H1 (cell line): Measurements from ENCODE around the gene CDH16. TPM values are rescaled to one million over a fixed set of nuclear protein-coding genes. Genes with fewer than 3 reads are reported as not detected.

Experiments used
- CTCF ChIA-PET: fragments of 300-600 bp; sonication (Branson Sonifier 250); formaldehyde crosslinking; loops from one replicate; lab custom pipeline; 2021; ENCODE audit not compliant: partially characterized antibody; lab: Charles Lee
- POLR2A ChIA-PET: fragments of 300-600 bp; sonication (Branson Sonifier 250); formaldehyde crosslinking; loops from one replicate; lab custom pipeline; 2021; ENCODE audit warnings: inconsistent platforms; ENCODE audit not compliant: partially characterized antibody; lab: Charles Lee
- DNase-seq, 2 experiments: peaks; one replicate each; pipeline versions ENCODE4 v3.0.0 to v3.0.0-alpha.2; 2010 to 2022; ENCODE audit warnings: low spot score in 2 of 2, low read depth in 1 of 2, mixed read lengths in 1 of 2
- FAIRE-seq: peaks from 2 replicates; lab custom pipeline; 2011; peaks lifted over from hg19 to GRCh38; lab: Jason Lieb, UNC
- H2AFZ ChIP-seq: 2 replicates; pipeline ENCODE4 v1.8.1; 2012; ENCODE audit warnings: low read length, inconsistent platforms
- H2AK5ac ChIP-seq: 2 replicates; pipeline ENCODE4 v1.6.1; 2013; ENCODE audit warnings: low read depth, low read length
- H2BK120ac ChIP-seq: replicated peaks from 2 replicates; pipeline ENCODE3; 2013; ENCODE audit warnings: low read depth, low read length, inconsistent platforms
- H2BK12ac ChIP-seq: 2 replicates; pipeline ENCODE4 v1.6.1; 2013; ENCODE audit warnings: low read depth, low read length
- H2BK15ac ChIP-seq: 2 replicates; pipeline ENCODE4 v1.6.1; 2013; ENCODE audit warnings: low read length
- H2BK20ac ChIP-seq: 2 replicates; pipeline ENCODE4 v1.6.1; 2013; ENCODE audit warnings: low read length
- H2BK5ac ChIP-seq: 2 replicates; pipeline ENCODE4 v1.6.1; 2013; ENCODE audit warnings: low read depth, low read length
- H3K14ac ChIP-seq: 2 replicates; pipeline ENCODE4 v1.6.1; 2013; ENCODE audit warnings: inconsistent platforms; ENCODE audit not compliant: insufficient read length
- H3K18ac ChIP-seq: 2 replicates; pipeline ENCODE4 v1.6.1; 2013; ENCODE audit warnings: low read length; ENCODE audit errors: extremely low read depth
- H3K23ac ChIP-seq: 2 replicates; pipeline ENCODE4 v1.6.1; 2013; ENCODE audit warnings: inconsistent platforms; ENCODE audit not compliant: insufficient read length
- H3K23me2 ChIP-seq: 2 replicates; pipeline ENCODE4 v1.6.1; 2013; ENCODE audit warnings: low read depth, low read length
- H3K27ac ChIP-seq: 2 replicates; pipeline ENCODE4 v1.6.1; 2011; ENCODE audit warnings: low read depth, low read length, inconsistent platforms
- H3K27me3 ChIP-seq, 4 experiments: replicated peaks in 1 of 4; 1 replicate in 1 of 4; 2 replicates in 3 of 4; pipeline versions ENCODE4 v1.6.1 to v1.8.1; 2011 to 2013; ENCODE audit warnings: low read length in 3 of 4, mild to moderate bottlenecking in 3 of 4, inconsistent platforms in 2 of 4, mixed read lengths in 2 of 4, moderate library complexity in 1 of 4; ENCODE audit not compliant: control insufficient read depth in 3 of 4, insufficient read depth in 3 of 4; ENCODE audit errors: extremely low read depth in 1 of 4
- H3K36me3 ChIP-seq, 4 experiments: 2 replicates each; pipeline versions ENCODE4 v1.6.1 to v1.8.1; 2011 to 2013; ENCODE audit warnings: mild to moderate bottlenecking in 4 of 4, low read length in 3 of 4, moderate library complexity in 2 of 4, control low read depth in 1 of 4, inconsistent platforms in 1 of 4; ENCODE audit not compliant: insufficient read depth in 4 of 4, control insufficient read depth in 2 of 4
- H3K4ac ChIP-seq: replicated peaks from 2 replicates; pipeline ENCODE3; 2013; ENCODE audit warnings: low read length, low read depth, mixed read lengths, inconsistent platforms; ENCODE audit not compliant: insufficient read length
- H3K4me1 ChIP-seq, 4 experiments: replicated peaks in 1 of 4; 1 replicate in 1 of 4; 2 replicates in 3 of 4; pipeline versions ENCODE4 v1.6.1 to v1.8.1; 2011 to 2013; ENCODE audit warnings: low read length in 3 of 4, inconsistent platforms in 2 of 4, mixed read lengths in 1 of 4; ENCODE audit not compliant: insufficient read depth in 4 of 4, control insufficient read depth in 3 of 4
- H3K4me2 ChIP-seq, 2 experiments: 2 replicates each; pipeline versions ENCODE4 v1.6.1 to v1.8.1; 2011 to 2013; ENCODE audit warnings: low read depth in 2 of 2, low read length in 2 of 2, control low read depth in 1 of 2, inconsistent platforms in 1 of 2, mild to moderate bottlenecking in 1 of 2; ENCODE audit not compliant: insufficient read depth in 1 of 2
- H3K4me3 ChIP-seq, 4 experiments: fragments of 200-600, 300-600 bp in 1 of 4; sonication (generic), shearing (Covaris generic), sonication (Bioruptor Twin) in 1 of 4; 2 replicates each; pipeline versions ENCODE4 v1.5.1 to v1.8.1; 2011 to 2016; ENCODE audit warnings: low read length in 4 of 4, low read depth in 3 of 4, control low read depth in 2 of 4, inconsistent platforms in 2 of 4, mild to moderate bottlenecking in 2 of 4, mixed read lengths in 1 of 4, moderate library complexity in 1 of 4; ENCODE audit not compliant: insufficient read depth in 2 of 4; ENCODE audit errors: extremely low read depth in 1 of 4
- H3K56ac ChIP-seq: replicated peaks from 2 replicates; pipeline ENCODE3; 2013; ENCODE audit warnings: low read depth, mild to moderate bottlenecking, mixed read lengths, low read length, inconsistent platforms; ENCODE audit not compliant: insufficient read length
- H3K79me1 ChIP-seq: 2 replicates; pipeline ENCODE4 v1.6.1; 2013; ENCODE audit warnings: low read depth, low read length, control low read depth
- H3K79me2 ChIP-seq, 2 experiments: 2 replicates each; pipeline versions ENCODE4 v1.6.1 to v1.8.1; 2012 to 2013; ENCODE audit warnings: low read length in 2 of 2, mild to moderate bottlenecking in 2 of 2, inconsistent platforms in 1 of 2; ENCODE audit not compliant: insufficient read depth in 2 of 2, control insufficient read depth in 1 of 2
- H3K9ac ChIP-seq, 4 experiments: replicated peaks in 1 of 4; 1 replicate in 1 of 4; 2 replicates in 3 of 4; pipeline versions ENCODE4 v1.6.1 to v1.8.1; 2011 to 2013; ENCODE audit warnings: low read depth in 3 of 4, low read length in 3 of 4, control low read depth in 2 of 4, mild to moderate bottlenecking in 2 of 4, moderate library complexity in 2 of 4, inconsistent platforms in 1 of 4; ENCODE audit errors: extremely low read depth in 1 of 4
- H3K9me3 ChIP-seq, 2 experiments: 2 replicates each; pipeline versions ENCODE4 v1.6.1 to v1.8.1; 2012 to 2013; ENCODE audit warnings: mild to moderate bottlenecking in 2 of 2, moderate library complexity in 2 of 2, control low read depth in 1 of 2, inconsistent platforms in 1 of 2, low read depth in 1 of 2, low read length in 1 of 2, mixed read lengths in 1 of 2; ENCODE audit not compliant: insufficient read depth in 2 of 2
- H4K20me1 ChIP-seq, 2 experiments: replicated peaks in 1 of 2; 2 replicates each; pipeline versions ENCODE3 to v1.8.1; 2011 to 2013; ENCODE audit warnings: inconsistent platforms in 2 of 2, low read length in 2 of 2, mild to moderate bottlenecking in 1 of 2; ENCODE audit not compliant: insufficient read depth in 2 of 2, control insufficient read depth in 1 of 2
- H4K5ac ChIP-seq: 2 replicates; pipeline ENCODE4 v1.6.1; 2013; ENCODE audit warnings: low read length, low read depth, mixed read lengths, inconsistent platforms; ENCODE audit not compliant: insufficient read length
- H4K8ac ChIP-seq: 2 replicates; pipeline ENCODE4 v1.8.0; 2013; ENCODE audit warnings: mild to moderate bottlenecking, moderate library complexity, low read length, inconsistent platforms; ENCODE audit not compliant: insufficient read depth; ENCODE audit errors: extremely low read depth
- H4K91ac ChIP-seq: replicated peaks from 2 replicates; pipeline ENCODE3; 2013; ENCODE audit warnings: low read length, mixed read lengths, inconsistent platforms; ENCODE audit not compliant: insufficient read length
- BRCA1 ChIP-seq: IDR thresholded peaks from 2 replicates; pipeline ENCODE4 v1.6.1; 2012; ENCODE audit warnings: low read depth, low read length, improper control_type of control experiment
- CHD2 ChIP-seq: IDR thresholded peaks from 2 replicates; pipeline ENCODE4 v1.6.1; 2012; ENCODE audit warnings: low read length, improper control_type of control experiment
- CTBP2 ChIP-seq: IDR thresholded peaks from 2 replicates; pipeline ENCODE4 v1.7.0; 2011; ENCODE audit warnings: borderline replicate concordance, mild to moderate bottlenecking, moderate library complexity, mixed read lengths, low read length; ENCODE audit not compliant: insufficient read depth, insufficient read length
- E2F6 ChIP-seq: IDR thresholded peaks from 2 replicates; pipeline ENCODE4 v1.6.1; 2012; ENCODE audit warnings: inconsistent platforms
- HDAC2 ChIP-seq, 2 experiments: fragments of 300-600 bp in 1 of 2; sonication (generic) in 1 of 2; IDR thresholded peaks; 2 replicates each; pipeline ENCODE4 v1.6.1; 2011 to 2012; ENCODE audit warnings: low read depth in 2 of 2, low read length in 2 of 2, mild to moderate bottlenecking in 2 of 2, moderate library complexity in 2 of 2, borderline replicate concordance in 1 of 2, inconsistent platforms in 1 of 2
- JUND ChIP-seq: IDR thresholded peaks from 2 replicates; pipeline ENCODE4 v1.6.1; 2011; ENCODE audit warnings: mild to moderate bottlenecking, improper control_type of control experiment, low read length
- KDM4A ChIP-seq: IDR thresholded peaks from one replicate; pipeline ENCODE4 v1.7.1; 2012; ENCODE audit warnings: low read depth, mild to moderate bottlenecking, moderate library complexity, low read length, inconsistent platforms; ENCODE audit not compliant: severe bottlenecking
- POLR2A ChIP-seq, 2 experiments: IDR thresholded peaks; 1 replicate in 1 of 2; 2 replicates in 1 of 2; pipeline ENCODE4 v1.6.1; 2011; ENCODE audit warnings: low read depth in 2 of 2, low read length in 2 of 2, mild to moderate bottlenecking in 2 of 2; ENCODE audit errors: control extremely low read depth in 1 of 2
- SRF ChIP-seq: IDR thresholded peaks from 2 replicates; pipeline ENCODE4 v1.6.1; 2011; ENCODE audit warnings: mild to moderate bottlenecking, low read depth, low read length, moderate library complexity
- TAF7 ChIP-seq: optimal IDR thresholded peaks from 2 replicates; pipeline ENCODE3; 2011; ENCODE audit warnings: low read depth, mild to moderate bottlenecking, inconsistent platforms, low read length, moderate library complexity, borderline replicate concordance
- TBP ChIP-seq: IDR thresholded peaks from 2 replicates; pipeline ENCODE4 v1.6.1; 2011; ENCODE audit warnings: low read depth, low read length, improper control_type of control experiment
- USF2 ChIP-seq: IDR thresholded peaks from 2 replicates; pipeline ENCODE4 v1.6.1; 2011; ENCODE audit warnings: low read length, improper control_type of control experiment
- WGBS, 2 experiments: shearing (Covaris generic) in 1 of 2; methylation state at CpG; one replicate each; pipeline versions ENCODE4 v1.1.6 to v1.1.7; 2013 to 2015; ENCODE audit warnings: low lambda C conversion rate in 2 of 2, mixed read lengths in 2 of 2, inconsistent platforms in 1 of 2, low coverage in 1 of 2, missing lambda C conversion rate in 1 of 2; ENCODE audit not compliant: insufficient replicate concordance in 2 of 2, insufficient coverage in 1 of 2, insufficient read length in 1 of 2; ENCODE audit errors: extremely low coverage in 1 of 2, missing lambda C conversion rate in 1 of 2; 5-methylcytosine and 5-hydroxymethylcytosine counted together
- polyA plus RNA-seq, 7 experiments: library from polyadenylated mRNA; depleted of rRNA in 3 of 7; stranded (reverse) in 5 of 7; unstranded in 2 of 7; fragments of >200 nt in 5 of 7; fragments of 200-250 nt in 2 of 7; gene quantifications; 1 replicate in 5 of 7; 2 replicates in 1 of 7; 4 replicates in 1 of 7; pipeline versions ENCODE4 v1.2.1 to v1.2.3, GENCODE V29; 2011 to 2013; ENCODE audit warnings: missing spikeins in 2 of 7, mixed read lengths in 2 of 7
- total RNA-seq: library from RNA; stranded (reverse); fragmentation: NEBNext Ultra II Directional; extraction: Animal tissue kit (Norgen Biotek cat#: 25700); gene quantifications from 2 replicates; pipeline ENCODE4 v1.2.1, GENCODE V29; 2021

Gene CDH16
- total and polyA plus RNA-seq, 2 of the 8 experiments (the other 6 are each of a cell fraction or from before 2014, with no cell fraction given) = not detected

- no peaks in the 10 kb centered on the region for H4K20me1 ChIP-seq
- CTCF ChIA-PET = interaction anchor here (0.6 to 42.0 kb wide), 6 partner anchors 5 to 124 kb away, joined by 3 to 1009 read pairs (median 8); partner anchors contain the start of genes CDH16, CIAO2B, PDP2 and RRAD
- no peak overlapping the region for H3K56ac ChIP-seq
- no peak for FAIRE-seq
- no peak overlapping the region for H2BK5ac ChIP-seq
- no peak overlapping the region for H2AFZ ChIP-seq
- no peak overlapping the region for H2BK12ac ChIP-seq
- no peak overlapping the region; the same call in 1 of the 2 replicates for H4K8ac ChIP-seq
- WGBS, 2 experiments = 88% methylated on average over 8 of the region's 13 CpGs; no CpG with 5 or more reads in 1 of the 2 experiments
- H2BK20ac ChIP-seq = no peak overlapping the region
- no peak overlapping the region for H3K4ac ChIP-seq
- no peak overlapping the region for H3K9ac ChIP-seq
- H3K23me2 ChIP-seq = no peaks in the 10 kb centered on the region
- POLR2A ChIA-PET = interaction anchor here (0.9 to 1.2 kb wide), 3 partner anchors 15 to 38 kb away, joined by 3 read pairs; no protein-coding TSS in a partner anchor
- no peak overlapping the region for H3K4me2 ChIP-seq
- H3K14ac ChIP-seq = no peak overlapping the region
- no peak overlapping the region for H3K18ac ChIP-seq
- no peak for DNase-seq
- H3K79me1 ChIP-seq = no peaks in the 10 kb centered on the region
- H2BK120ac ChIP-seq = no peak overlapping the region
- H3K27me3 ChIP-seq = no peaks in the 10 kb centered on the region; a peak in 1 of 7 replicates
- H2BK15ac ChIP-seq = no peak overlapping the region
- no peak overlapping the region for H3K27ac ChIP-seq
- peaks cover 0 to 5% (median 3%) of the 10 kb centered on the region in 4 experiments; a peak in 4 of 7 replicates for H3K4me1 ChIP-seq
- H3K36me3 ChIP-seq = no peaks in the 10 kb centered on the region
- H4K91ac ChIP-seq = no peak overlapping the region
- no peak overlapping the region for H4K5ac ChIP-seq
- no peaks in the 10 kb centered on the region for H3K79me2 ChIP-seq
- no peaks in the 10 kb centered on the region for H3K9me3 ChIP-seq
- H3K23ac ChIP-seq = no peak overlapping the region
- no peak overlapping the region for H2AK5ac ChIP-seq
- no peak overlapping the region for H3K4me3 ChIP-seq
- TF ChIP-seq CHD2 (no peak), CTBP2 (no peak), TBP (no peak), BRCA1 (no peak), SRF (no peak), POLR2A (IDR thresholded peaks at IDR 0.05; ENCODE audit: control extremely low read depth in 1 of 2, low read depth in 2 of 2, low read length in 2 of 2) (no peak), KDM4A (no peak), HDAC2 (IDR thresholded peaks at IDR 0.05; ENCODE audit: borderline replicate concordance in 1 of 2, low read depth in 2 of 2, low read length in 2 of 2) (no peak), E2F6 (no peak), JUND (no peak), TAF7 (no peak), USF2 (no peak)
Observed at GRCh38 chr16:66904428-66904845, 14.2 kb downstream of the CDH16 start.
